ENCODE measurements around the gene VIL1. TPM values are rescaled to one million over a fixed set of nuclear protein-coding genes. Genes with fewer than 3 reads are reported as not detected.

VIL1 gene
- total RNA-seq, 1 experiment from 2014 or later = 0.49 TPM

DNA sequence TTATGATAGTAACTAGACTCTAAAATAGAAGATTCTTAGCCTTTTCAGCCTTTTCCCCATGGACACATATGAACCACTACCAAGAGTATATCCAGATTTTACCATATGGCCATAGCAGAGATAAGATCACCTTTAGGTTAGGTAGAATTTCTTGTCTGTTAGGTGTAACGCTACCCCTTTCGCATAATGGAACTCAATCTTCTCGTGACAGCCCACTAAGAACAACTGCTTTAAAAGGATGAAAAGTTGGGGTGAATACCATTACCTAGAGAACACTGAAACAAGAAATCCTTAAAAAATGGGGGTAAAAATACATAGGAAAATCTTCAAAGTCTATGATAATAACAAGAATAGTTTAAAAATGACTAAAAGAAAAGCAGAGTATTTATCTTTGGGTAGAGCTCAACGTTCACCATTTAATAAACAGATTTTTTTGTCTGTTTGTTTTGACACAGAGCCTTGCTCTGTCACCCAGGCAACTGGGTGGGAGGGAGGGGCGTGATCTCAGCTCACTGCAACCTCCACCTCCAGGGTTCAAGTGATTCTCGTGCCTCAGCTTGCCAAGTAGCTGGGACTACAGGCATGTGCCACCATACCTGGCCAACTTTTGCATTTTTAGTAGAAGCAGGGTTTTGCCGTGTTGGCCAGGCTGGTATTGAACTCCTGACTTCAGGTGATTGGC, 67.2 kb downstream of the VIL1 start:
- DNase-seq (ENCODE audit: low read depth, low spot score) = no peak
- no peaks in the 10 kb centered on the region for H3K9me3 ChIP-seq (ENCODE audit: control insufficient read depth in 1 of 2, insufficient read depth in 1 of 2, low read depth in 1 of 2, low read length in 2 of 2)
- no peak overlapping the region for H3K4me2 ChIP-seq (ENCODE audit: low read length)
- no peak overlapping the region for H3K9ac ChIP-seq (ENCODE audit: low read length)
- no peak for ATAC-seq
- H3K9me2 ChIP-seq (ENCODE audit: insufficient read depth) = no peaks in the 10 kb centered on the region
- BruUV-seq (replicated peaks) = no TSS peak
- no peak overlapping the region for H3K4me3 ChIP-seq (replicated peaks in 1 of 2; ENCODE audit: low read depth in 1 of 2, low read length in 2 of 2)
- H4K20me1 ChIP-seq (ENCODE audit: insufficient read depth) = no peaks in the 10 kb centered on the region
- RAD21 ChIA-PET (ENCODE audit: low non-redundant PET in 1 of 2, low total read pairs in 2 of 2, uncharacterized antibody in 2 of 2, unreplicated experiment in 2 of 2) = no interaction called here
- H3K27ac ChIP-seq (ENCODE audit: low read depth, low read length) = no peak overlapping the region
- H2AFZ ChIP-seq (ENCODE audit: low read depth, low read length, poor library complexity, severe bottlenecking) = no peak overlapping the region
- no peak for TF ChIP-seq SP1 (IDR thresholded peaks at IDR 0.05; ENCODE audit: low read depth)
- TF ChIP-seq EZH2 (IDR thresholded peaks at IDR 0.05) = no peak
- no peak for TF ChIP-seq SIN3A (IDR thresholded peaks at IDR 0.05; ENCODE audit: low read depth)
- no peak for TF ChIP-seq JUND (IDR thresholded peaks at IDR 0.05)
- TF ChIP-seq, protein P1, sequence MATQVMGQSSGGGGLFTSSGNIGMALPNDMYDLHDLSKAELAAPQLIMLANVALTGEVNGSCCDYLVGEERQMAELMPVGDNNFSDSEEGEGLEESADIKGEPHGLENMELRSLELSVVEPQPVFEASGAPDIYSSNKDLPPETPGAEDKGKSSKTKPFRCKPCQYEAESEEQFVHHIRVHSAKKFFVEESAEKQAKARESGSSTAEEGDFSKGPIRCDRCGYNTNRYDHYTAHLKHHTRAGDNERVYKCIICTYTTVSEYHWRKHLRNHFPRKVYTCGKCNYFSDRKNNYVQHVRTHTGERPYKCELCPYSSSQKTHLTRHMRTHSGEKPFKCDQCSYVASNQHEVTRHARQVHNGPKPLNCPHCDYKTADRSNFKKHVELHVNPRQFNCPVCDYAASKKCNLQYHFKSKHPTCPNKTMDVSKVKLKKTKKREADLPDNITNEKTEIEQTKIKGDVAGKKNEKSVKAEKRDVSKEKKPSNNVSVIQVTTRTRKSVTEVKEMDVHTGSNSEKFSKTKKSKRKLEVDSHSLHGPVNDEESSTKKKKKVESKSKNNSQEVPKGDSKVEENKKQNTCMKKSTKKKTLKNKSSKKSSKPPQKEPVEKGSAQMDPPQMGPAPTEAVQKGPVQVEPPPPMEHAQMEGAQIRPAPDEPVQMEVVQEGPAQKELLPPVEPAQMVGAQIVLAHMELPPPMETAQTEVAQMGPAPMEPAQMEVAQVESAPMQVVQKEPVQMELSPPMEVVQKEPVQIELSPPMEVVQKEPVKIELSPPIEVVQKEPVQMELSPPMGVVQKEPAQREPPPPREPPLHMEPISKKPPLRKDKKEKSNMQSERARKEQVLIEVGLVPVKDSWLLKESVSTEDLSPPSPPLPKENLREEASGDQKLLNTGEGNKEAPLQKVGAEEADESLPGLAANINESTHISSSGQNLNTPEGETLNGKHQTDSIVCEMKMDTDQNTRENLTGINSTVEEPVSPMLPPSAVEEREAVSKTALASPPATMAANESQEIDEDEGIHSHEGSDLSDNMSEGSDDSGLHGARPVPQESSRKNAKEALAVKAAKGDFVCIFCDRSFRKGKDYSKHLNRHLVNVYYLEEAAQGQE (IDR thresholded peaks at IDR 0.05; ENCODE audit: low read depth) = no peak
- TF ChIP-seq, protein P2, sequence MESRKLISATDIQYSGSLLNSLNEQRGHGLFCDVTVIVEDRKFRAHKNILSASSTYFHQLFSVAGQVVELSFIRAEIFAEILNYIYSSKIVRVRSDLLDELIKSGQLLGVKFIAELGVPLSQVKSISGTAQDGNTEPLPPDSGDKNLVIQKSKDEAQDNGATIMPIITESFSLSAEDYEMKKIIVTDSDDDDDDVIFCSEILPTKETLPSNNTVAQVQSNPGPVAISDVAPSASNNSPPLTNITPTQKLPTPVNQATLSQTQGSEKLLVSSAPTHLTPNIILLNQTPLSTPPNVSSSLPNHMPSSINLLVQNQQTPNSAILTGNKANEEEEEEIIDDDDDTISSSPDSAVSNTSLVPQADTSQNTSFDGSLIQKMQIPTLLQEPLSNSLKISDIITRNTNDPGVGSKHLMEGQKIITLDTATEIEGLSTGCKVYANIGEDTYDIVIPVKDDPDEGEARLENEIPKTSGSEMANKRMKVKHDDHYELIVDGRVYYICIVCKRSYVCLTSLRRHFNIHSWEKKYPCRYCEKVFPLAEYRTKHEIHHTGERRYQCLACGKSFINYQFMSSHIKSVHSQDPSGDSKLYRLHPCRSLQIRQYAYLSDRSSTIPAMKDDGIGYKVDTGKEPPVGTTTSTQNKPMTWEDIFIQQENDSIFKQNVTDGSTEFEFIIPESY (IDR thresholded peaks at IDR 0.05; ENCODE audit: extremely low read depth, insufficient replicate concordance, low read length) = no peak
- TF ChIP-seq ZNF274 (IDR thresholded peaks at IDR 0.05; ENCODE audit: low read depth, low read length) = no peak
- no peak for TF ChIP-seq ELF1 (IDR thresholded peaks at IDR 0.05; ENCODE audit: borderline replicate concordance, low read depth)
- no peak for TF ChIP-seq EGR1 (IDR thresholded peaks at IDR 0.05; ENCODE audit: low read depth)
- TF ChIP-seq CBX3 (IDR thresholded peaks at IDR 0.05; ENCODE audit: low read depth) = no peak
- no peak for TF ChIP-seq CEBPB (IDR thresholded peaks at IDR 0.05; ENCODE audit: low read depth)
- TF ChIP-seq EZH2phosphoT487 (IDR thresholded peaks at IDR 0.05; ENCODE audit: borderline replicate concordance) = no peak
- TF ChIP-seq, protein P3, sequence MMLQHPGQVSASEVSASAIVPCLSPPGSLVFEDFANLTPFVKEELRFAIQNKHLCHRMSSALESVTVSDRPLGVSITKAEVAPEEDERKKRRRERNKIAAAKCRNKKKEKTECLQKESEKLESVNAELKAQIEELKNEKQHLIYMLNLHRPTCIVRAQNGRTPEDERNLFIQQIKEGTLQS (IDR thresholded peaks at IDR 0.05) = no peak
- no peak for TF ChIP-seq YY1 (IDR thresholded peaks at IDR 0.05; ENCODE audit: extremely low read depth, insufficient replicate concordance, low read depth, low read length)
- no peak for TF ChIP-seq POLR2A (IDR thresholded peaks at IDR 0.05; ENCODE audit: borderline replicate concordance, extremely low read depth, insufficient read depth, insufficient read length)
- H3K36me3 ChIP-seq (ENCODE audit: control insufficient read depth in 1 of 2, insufficient read depth in 2 of 2, low read length in 2 of 2) = peaks cover 12 to 15% of the 10 kb centered on the region in 2 experiments
- POLR2A ChIA-PET = no interaction called here
- no peaks in the 10 kb centered on the region for H3K79me2 ChIP-seq (ENCODE audit: insufficient read depth, low read length)
- H3K27me3 ChIP-seq (ENCODE audit: insufficient read depth, low read length) = no peaks in the 10 kb centered on the region
- CTCF ChIA-PET = no interaction called here
- intact Hi-C loops (cut with micrococcal nuclease) = no loop called here
- H3K4me1 ChIP-seq (ENCODE audit: control insufficient read depth in 1 of 2, insufficient read depth in 2 of 2, low read length in 2 of 2) = no peaks in the 10 kb centered on the region
